Lower lobe of right lung (tissue), 2 donors: ENCODE measurements around the gene KICS2. TPM values are rescaled to one million over a fixed set of nuclear protein-coding genes. Genes with fewer than 3 reads are reported as not detected.
"Not testable (repeated sequence)": the region's sequence is repeated elsewhere in the genome, so short reads cannot be mapped to it uniquely, and the experiment has no call there.

Source experiments
- ATAC-seq, 2 donors: fragments of 200-7000 bp; cut with Tn5 transposase; one replicate each; pipeline ENCODE4 v1.9.1; 2020 to 2022; ENCODE audit warnings: mild to moderate bottlenecking in 2 of 2, moderate library complexity in 2 of 2
- DNase-seq: peaks from one replicate; pipeline ENCODE4 v3.0.0-alpha.2; 2020
- H3K27ac ChIP-seq: fragments of 200-600 bp; one replicate; pipeline ENCODE4 v1.8.0; 2022
- H3K27me3 ChIP-seq: fragments of 200-600 bp; one replicate; pipeline ENCODE4 v1.8.0; 2022; ENCODE audit warnings: low read depth
- H3K36me3 ChIP-seq: fragments of 200-600 bp; one replicate; pipeline ENCODE4 v1.8.0; 2022; ENCODE audit warnings: mild to moderate bottlenecking
- H3K4me1 ChIP-seq: fragments of 200-600 bp; one replicate; pipeline ENCODE4 v1.8.0; 2022
- H3K4me3 ChIP-seq: fragments of 200-600 bp; one replicate; pipeline ENCODE4 v1.8.0; 2022; ENCODE audit warnings: mild to moderate bottlenecking
- H3K9me3 ChIP-seq: fragments of 200-600 bp; one replicate; pipeline ENCODE4 v1.8.0; 2022
- CTCF ChIP-seq: fragments of 200-600 bp; IDR thresholded peaks from one replicate; pipeline ENCODE4 v1.8.0; 2022; ENCODE audit warnings: antibody characterized with exemption, mild to moderate bottlenecking
- intact Hi-C: fragments of 100-400 bp; cut with DNase I; formaldehyde crosslinking; loops from one replicate; pipeline ENCODE4 v1.11.0; 2022
- total RNA-seq: library from RNA; stranded (reverse); fragmentation: NEBNext Ultra II Directional; extraction: Animal tissue kit (Norgen Biotek cat#: 25700); gene quantifications from one replicate; pipeline ENCODE4 v1.2.1, GENCODE V29; 2021
- donor health status: DM: no; HTN: yes; CAD: no; lungs with severe emphysema.

KICS2 gene
- total RNA-seq, 1 donor from 2014 or later = 8.6 TPM

- Histone ChIP-seq H3K36me3 (no peaks in the 10 kb centered on the region), H3K9me3 (no peaks in the 10 kb centered on the region), H3K27me3 (no peaks in the 10 kb centered on the region), H3K4me3 (no peak overlapping the region), H3K4me1 (peaks cover 13% of the 10 kb centered on the region), H3K27ac (no peak overlapping the region)
- intact Hi-C loops = no loop called here
- TF ChIP-seq CTCF = no peak
- DNase-seq (no peak), ATAC-seq (no peak)
Observed at GRCh38 chr12:64218597-64218996, 3.5 kb downstream of the KICS2 start.

GRCh38 chr12:64217643-64218042 lies 4.5 kb downstream of the KICS2 start:
- ATAC-seq, H3K9me3 ChIP-seq, DNase-seq, H3K27ac ChIP-seq, H3K36me3 ChIP-seq, H3K4me3 ChIP-seq, H3K27me3 ChIP-seq, intact Hi-C loops: not testable (repeated sequence)
- peaks cover 13% of the 10 kb centered on the region for H3K4me1 ChIP-seq

DNA sequence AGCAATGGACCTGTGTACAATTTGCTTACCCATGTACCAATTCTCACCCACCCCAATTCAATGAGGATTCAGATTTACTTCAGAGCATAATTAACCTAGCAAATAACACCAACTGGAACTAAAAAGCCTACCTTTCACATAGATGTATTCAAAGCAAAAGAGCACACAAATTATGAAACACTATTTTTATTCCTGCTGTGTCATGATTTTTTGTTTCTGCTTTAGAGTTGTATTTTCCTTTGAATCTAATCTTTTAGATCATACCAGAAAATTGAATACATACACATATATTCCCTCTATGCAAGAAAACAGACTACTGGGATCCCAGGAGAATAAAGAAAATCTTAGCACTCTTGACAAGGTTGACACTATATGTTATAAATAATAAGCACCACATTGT lies 5.9 kb downstream of the KICS2 start:
- ATAC-seq (no peak), DNase-seq (no peak)
- H3K9me3 ChIP-seq = no peaks in the 10 kb centered on the region
- H3K4me1 ChIP-seq = peaks cover 9% of the 10 kb centered on the region
- intact Hi-C loops = no loop called here
- no peak overlapping the region for H3K27ac ChIP-seq
- no peaks in the 10 kb centered on the region for H3K27me3 ChIP-seq
- no peak for TF ChIP-seq CTCF
- no peaks in the 10 kb centered on the region for H3K36me3 ChIP-seq
- no peak overlapping the region for H3K4me3 ChIP-seq

- H3K27me3 ChIP-seq = no peaks in the 10 kb centered on the region
- DNase-seq = no peak
- intact Hi-C loops = no loop called here
- no peaks in the 10 kb centered on the region for H3K4me1 ChIP-seq
- no peaks in the 10 kb centered on the region for H3K9me3 ChIP-seq
- peaks cover 3% of the 10 kb centered on the region for H3K36me3 ChIP-seq
- no peak overlapping the region for H3K27ac ChIP-seq
- TF ChIP-seq CTCF = no peak
- no peak for ATAC-seq
- H3K4me3 ChIP-seq = no peak overlapping the region
Observed at GRCh38 chr12:64212119-64212746, 9.9 kb downstream of the KICS2 start.

DNA sequence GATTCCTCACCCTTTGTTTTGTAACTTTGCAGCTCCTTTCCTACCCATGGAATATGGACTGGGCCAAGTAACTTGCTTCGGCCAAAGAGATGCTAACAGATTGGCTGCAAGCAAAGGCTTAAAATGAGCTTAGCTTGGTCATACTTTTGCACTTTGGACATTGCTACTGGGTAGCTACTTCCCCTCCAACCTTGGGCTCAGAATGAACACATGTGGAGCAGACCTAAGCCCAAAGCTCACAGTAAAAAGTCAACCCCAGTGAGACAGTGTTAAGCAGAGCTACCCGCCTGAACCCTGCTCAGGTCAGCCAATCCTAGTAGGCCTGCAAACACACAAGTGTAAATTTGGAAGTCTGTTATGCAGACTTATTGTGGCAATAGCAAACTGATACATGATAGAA lies 14.6 kb downstream of the KICS2 start:
- H3K27ac ChIP-seq = no peak overlapping the region
- no peak for ATAC-seq
- H3K4me3 ChIP-seq = no peak overlapping the region
- no peak for TF ChIP-seq CTCF
- DNase-seq = no peak
- no peaks in the 10 kb centered on the region for H3K27me3 ChIP-seq
- no peaks in the 10 kb centered on the region for H3K9me3 ChIP-seq
- intact Hi-C loops = no loop called here
- no peaks in the 10 kb centered on the region for H3K4me1 ChIP-seq
- peaks cover 8% of the 10 kb centered on the region for H3K36me3 ChIP-seq

DNA sequence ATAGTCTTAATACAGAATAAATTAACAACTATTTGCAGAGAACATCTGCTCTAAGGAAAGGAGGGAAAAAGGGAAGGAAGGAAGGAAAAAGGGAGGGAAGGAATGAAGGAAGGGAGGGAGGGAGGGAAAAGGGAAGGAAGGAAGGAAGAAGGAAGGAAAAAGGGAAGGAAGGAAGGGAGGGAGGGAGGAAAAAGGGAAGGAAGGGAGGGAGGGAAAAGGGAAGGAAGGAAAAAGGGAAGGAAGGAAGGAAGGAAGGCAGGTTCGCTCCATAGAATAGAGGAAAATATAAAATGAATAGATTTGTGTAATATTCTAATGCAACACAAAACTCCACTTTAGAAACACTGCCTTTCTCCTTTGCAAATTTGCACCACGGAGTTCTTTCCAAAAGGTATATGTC lies 16.6 kb downstream of the KICS2 start:
- ATAC-seq = no peak
- H3K4me1 ChIP-seq = no peaks in the 10 kb centered on the region
- peaks cover 13% of the 10 kb centered on the region for H3K36me3 ChIP-seq
- no peaks in the 10 kb centered on the region for H3K27me3 ChIP-seq
- no peak for TF ChIP-seq CTCF
- intact Hi-C loops = no loop called here
- no peak overlapping the region for H3K4me3 ChIP-seq
- no peaks in the 10 kb centered on the region for H3K9me3 ChIP-seq
- DNase-seq = no peak
- H3K27ac ChIP-seq = no peak overlapping the region
